ENCODE data around the gene RFC1.
"Not testable (repeated sequence)": the region's sequence is repeated elsewhere in the genome, so short reads cannot be mapped to it uniquely, and the experiment has no call there.

RFC1 gene

GRCh38 chr4:39302901-39303300 lies 63.3 kb downstream of the RFC1 start:
- no peak for DNase-seq

DNA sequence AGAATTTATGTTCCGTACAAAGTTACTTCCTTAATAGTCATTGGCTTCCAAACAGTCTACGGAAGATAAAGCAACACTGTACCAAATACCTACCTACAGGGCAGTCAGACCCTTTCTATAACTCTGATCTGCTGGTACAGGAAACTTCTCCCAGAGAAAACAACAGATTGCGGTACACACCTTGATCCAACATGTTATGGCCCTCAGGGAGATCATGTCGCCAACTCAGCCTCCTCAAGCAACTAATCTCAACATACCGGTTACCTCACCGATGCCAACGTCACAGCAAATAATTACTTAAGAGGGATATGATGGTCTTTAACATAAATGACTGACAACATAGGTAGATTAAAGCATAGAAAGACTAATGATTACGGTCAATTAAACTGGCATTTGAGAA lies 70.4 kb downstream of the RFC1 start:
- DNase-seq = no peak

- DNase-seq = not testable (repeated sequence)
Measured at GRCh38 chr4:39292433-39292832, 73.7 kb downstream of the RFC1 start.

DNA sequence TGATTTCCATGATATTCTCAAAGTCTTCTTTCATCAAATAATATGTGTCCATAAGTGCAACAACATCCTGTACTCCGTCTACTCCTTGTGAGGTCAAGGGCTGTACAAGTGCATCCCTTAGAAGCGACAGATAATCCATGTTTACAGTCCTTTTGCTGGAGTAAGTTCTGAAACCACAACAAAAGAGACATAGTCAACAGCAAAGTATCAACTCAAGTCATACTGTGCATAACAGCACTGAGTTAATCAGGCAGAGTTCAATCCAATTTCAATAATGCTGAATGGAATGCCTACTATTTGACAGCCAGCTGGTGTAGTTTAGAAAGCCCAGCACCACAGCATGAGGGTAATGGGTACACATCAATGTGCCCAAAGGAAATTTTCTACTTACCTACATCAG lies 74.5 kb downstream of the RFC1 start:
- no peak for DNase-seq

GRCh38 chr4:39287223-39287622 lies 78.9 kb downstream of the RFC1 start:
- DNase-seq = no peak

DNA sequence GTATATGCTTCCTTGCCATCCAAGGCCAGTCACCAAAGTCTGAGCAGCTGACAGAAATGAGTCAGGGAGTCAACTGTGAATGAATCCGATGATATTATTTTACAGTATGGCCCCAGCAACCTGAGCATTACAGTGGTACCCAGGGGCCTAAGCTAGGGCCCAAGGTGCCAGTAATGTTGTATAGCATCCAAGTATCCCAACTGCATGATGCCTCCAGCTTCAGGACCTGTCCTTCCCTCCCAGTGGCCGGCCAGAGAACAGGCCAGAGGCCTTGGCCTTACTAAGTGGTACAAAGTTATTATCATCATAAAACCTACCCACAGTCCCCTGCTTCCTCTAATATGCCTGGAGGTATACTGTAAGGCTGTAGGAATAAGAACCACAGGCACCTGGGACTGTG lies 79.9 kb downstream of the RFC1 start:
- no peak for DNase-seq

DNA sequence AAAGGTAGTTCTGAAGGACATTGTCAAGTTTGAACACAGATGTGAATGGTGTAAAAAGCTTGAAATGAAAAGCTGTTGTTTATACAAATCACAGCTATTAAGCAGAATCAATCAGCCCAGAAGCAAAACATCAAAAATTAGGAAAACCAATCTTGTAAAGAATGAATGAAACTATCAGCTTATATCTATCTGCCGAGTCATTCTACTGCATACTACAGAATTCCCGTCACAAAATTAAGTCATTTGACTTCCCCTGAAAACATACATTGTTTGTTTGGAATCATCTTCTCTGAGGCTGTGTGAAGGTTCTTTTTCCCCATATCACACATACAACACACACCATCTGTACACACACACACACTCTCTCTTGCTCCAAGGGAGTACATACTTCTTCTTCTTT lies 80.3 kb downstream of the RFC1 start:
- DNase-seq = no peak

DNA sequence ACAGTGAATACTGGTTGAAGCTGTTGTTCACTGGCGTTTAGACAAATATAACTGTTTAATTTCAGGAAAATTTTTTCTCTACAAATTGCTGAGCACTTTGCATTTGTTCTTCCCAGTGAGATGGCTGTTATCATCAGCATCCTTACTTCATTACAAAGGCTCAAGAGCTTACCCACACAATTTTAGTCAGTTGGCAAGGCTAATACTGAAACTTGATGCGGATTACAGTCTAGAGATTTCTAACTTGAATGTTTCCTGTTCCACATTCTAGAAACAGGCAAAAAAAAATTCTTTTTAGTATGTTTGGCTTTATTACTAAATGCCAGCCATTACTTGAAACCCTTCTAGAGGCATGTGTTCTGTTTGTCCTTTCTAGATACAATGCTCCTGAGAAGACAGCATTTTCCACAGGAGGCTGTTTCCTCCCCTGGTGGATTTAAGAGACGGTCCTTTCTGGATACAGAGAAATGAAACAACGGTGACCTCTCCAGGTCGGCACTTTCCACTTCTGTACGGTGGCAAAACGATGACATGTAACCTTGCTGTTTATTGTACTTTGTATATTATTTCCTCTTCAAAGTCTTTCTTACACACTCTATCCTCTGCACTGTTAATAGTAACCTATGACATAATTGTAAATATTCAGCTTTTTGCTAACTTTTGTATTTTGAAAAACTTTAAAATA lies 80.9 kb downstream of the RFC1 start:
- no peak for DNase-seq

DNA sequence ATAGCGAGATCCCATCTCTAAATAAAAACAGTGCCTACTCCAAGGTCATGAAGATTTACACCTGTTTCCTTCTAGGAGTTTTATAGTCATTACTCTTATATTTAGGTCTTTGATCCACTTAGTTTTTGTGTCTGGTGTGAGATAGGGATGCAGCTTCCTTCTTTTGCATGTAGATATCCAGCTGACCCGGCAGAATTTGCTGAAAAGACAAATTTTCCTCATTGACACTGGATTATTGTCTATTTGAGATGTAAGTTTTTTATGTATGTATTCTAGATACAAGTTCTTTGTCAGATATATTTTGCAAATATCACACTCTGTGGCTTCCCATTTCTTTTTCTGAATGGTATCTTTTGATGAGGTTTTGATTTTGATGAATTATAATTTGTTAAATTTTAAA lies 85.4 kb downstream of the RFC1 start:
- no peak for DNase-seq

GRCh38 chr4:39279416-39279815 lies 86.7 kb downstream of the RFC1 start:
- no peak for DNase-seq

DNA sequence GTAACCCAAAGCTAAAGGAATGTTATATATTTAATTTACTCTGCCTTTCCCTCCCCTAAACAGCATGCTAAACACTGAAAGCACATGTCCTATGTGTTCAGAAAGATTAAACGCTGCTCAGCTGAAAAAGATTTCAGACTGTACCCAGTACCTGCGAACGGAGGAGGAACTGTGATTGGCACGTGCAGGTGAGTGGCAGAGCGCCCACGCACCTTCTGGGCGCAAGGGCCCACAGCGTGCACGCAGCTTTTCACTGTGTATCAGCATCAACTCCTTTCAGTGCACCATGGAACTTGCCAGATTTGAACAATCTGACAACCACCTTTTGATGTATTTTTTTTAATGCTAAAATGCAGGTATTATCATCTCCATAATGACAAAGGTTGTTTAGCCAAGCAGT lies 87.7 kb downstream of the RFC1 start:
- DNase-seq = no peak

GRCh38 chr4:39277661-39278060 lies 88.5 kb downstream of the RFC1 start:
- DNase-seq = not testable (repeated sequence)

GRCh38 chr4:39274503-39274902 lies 91.7 kb downstream of the RFC1 start:
- DNase-seq = no peak

DNA sequence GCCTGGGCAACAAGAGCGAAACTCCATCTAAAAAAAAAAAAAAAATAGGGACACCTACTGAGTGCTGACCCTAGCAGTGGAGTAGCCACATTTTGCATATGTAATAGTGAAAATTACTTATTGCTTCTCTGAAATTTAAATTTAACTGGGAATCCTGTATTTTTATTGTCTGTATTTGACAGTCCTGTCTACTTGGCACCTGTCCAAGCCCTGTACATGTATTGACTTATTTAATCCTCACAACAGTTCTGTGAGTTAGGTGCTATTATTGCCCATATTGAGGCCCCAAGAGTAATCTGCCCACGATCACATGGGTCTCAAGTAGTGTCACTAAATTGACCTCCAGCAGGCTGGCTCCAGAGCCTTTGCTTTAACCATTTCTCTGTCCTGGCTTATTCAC lies 102.3 kb downstream of the RFC1 start:
- DNase-seq = no peak

DNA sequence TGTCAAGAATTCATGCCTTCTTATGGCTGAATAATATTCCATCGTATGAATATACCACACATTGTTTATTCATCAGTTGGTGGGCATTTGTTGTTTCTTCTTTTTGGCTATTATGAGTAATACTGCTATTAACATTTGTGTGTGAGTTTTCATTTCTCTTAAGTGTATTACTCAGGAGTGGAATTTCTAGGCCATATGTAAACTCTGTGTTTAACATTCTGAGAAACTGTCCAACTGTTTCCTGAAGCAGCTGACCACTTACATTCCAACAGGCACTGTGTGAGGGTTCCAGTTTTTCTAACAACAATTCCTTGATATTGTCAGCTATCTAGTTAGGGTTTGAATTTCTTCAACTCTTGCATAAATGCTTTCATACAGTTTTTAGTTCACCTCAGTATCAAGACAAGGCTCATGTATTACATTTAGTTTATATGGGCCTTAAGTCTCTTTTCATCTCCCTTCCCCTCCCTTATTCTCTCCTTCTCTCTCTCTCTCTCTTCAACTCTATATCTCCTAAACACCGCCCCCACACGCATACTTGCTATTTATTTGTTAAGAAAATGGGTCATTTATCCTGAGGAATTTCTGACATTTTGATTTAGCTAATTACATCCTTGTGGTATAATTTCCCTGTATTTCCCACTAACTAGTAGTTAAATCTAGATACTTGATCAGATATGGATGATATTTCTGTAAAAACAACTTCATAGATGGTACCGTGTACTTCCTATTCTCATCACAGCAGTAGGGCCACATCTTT lies 106.4 kb downstream of the RFC1 start:
- no peak for DNase-seq

- DNase-seq = no peak
Measured at GRCh38 chr4:39256436-39256835, 109.7 kb downstream of the RFC1 start.

DNA sequence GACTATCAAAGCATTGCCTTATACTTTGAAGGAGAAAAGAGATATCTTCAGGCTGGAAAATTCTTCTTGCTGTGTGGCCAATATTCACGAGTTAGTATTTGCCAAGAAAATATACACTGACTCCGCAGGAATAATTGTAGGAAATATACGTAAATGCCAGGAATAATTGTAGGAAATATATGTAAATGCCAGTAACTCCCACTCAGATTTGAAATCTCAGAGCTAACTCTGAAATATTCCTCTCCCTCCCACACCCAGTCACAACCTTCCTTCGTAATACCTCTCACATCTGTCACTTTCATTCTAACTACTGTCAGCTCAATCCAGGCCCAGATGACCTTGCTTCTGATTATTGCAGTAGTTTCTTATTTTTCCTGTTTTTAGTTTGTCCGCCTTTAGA lies 110.3 kb downstream of the RFC1 start:
- DNase-seq = no peak

DNA sequence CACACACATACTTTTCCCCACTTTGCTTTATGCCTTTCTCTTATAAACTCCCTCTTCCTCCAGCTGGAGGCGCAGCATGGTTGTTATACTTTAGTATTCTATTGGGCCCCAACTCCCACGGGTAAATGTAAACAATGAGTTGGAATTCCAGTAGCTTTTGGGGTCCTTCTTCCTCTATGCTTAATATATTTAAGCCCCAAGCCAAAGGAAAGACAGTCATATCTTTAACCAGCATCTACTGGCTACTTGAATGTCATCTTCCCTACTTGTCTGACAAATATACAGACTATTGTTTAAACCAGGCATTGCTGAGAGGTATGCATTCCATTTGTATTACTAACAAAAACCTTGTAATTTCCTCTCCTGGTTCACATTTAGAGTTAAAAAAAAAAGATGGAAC lies 110.9 kb downstream of the RFC1 start:
- no peak for DNase-seq

- DNase-seq = no peak
Measured at GRCh38 chr4:39243462-39243861, 122.7 kb downstream of the RFC1 start.
